Sigmoid colon (tissue), 7 donors: ENCODE measurements around the gene PDE1A. TPM values are rescaled to one million over a fixed set of nuclear protein-coding genes. Genes with fewer than 3 reads are reported as not detected.

Source experiments
- DNase-seq: peaks from one replicate; pipeline ENCODE4 v3.0.0-alpha.2; 2019
- H3K27ac ChIP-seq, 4 donors: fragments of 200-600 bp; sonication (generic); one replicate each; pipeline ENCODE4 v1.5.1; 2016 to 2019; ENCODE audit warnings: mild to moderate bottlenecking in 1 of 4
- H3K27me3 ChIP-seq, 3 donors: fragments of 200-600 bp; sonication (generic); one replicate each; pipeline ENCODE4 v1.5.1; 2019; ENCODE audit warnings: mild to moderate bottlenecking in 1 of 3
- H3K36me3 ChIP-seq, 4 donors: fragments of 200-600 bp; sonication (generic); one replicate each; pipeline ENCODE4 v1.5.1; 2016 to 2019
- H3K4me1 ChIP-seq, 4 donors: fragments of 200-600 bp; sonication (generic); one replicate each; pipeline ENCODE4 v1.5.1; 2017 to 2019
- H3K4me3 ChIP-seq, 4 donors: fragments of 200-600 bp; sonication (generic); one replicate each; pipeline ENCODE4 v1.5.1; 2017 to 2019; ENCODE audit warnings: mild to moderate bottlenecking in 2 of 4, moderate library complexity in 1 of 4
- H3K9me3 ChIP-seq, 4 donors: fragments of 200-600 bp in 3 of 4; sonication (generic) in 3 of 4; one replicate each; pipeline versions ENCODE4 v1.5.1 to v1.6.1; 2013 to 2019
- EP300 ChIP-seq, 4 donors: sonication (generic); formaldehyde crosslinking; IDR thresholded peaks; one replicate each; pipeline ENCODE4 v1.6.1; 2017; ENCODE audit warnings: antibody characterized with exemption in 4 of 4
- POLR2A ChIP-seq, 2 donors: fragments of 450-650 bp; IDR thresholded peaks; one replicate each; pipeline ENCODE4 v1.6.1; 2016; ENCODE audit warnings: antibody characterized with exemption in 2 of 2, mild to moderate bottlenecking in 2 of 2, moderate library complexity in 2 of 2
- POLR2AphosphoS5 ChIP-seq, 4 donors: sonication (generic); formaldehyde crosslinking; IDR thresholded peaks; one replicate each; pipeline ENCODE4 v1.6.1; 2017; ENCODE audit warnings: antibody characterized with exemption in 4 of 4
- WGBS, 2 donors: extraction: QIAGEN DNeasy Blood & Tissue Kit; methylation state at CpG; one replicate each; pipeline ENCODE4 v1.1.7; 2013; 5-methylcytosine and 5-hydroxymethylcytosine counted together
- intact Hi-C: fragments of 100-400 bp; cut with DNase I; formaldehyde crosslinking; loops from one replicate; pipeline ENCODE4 v1.15.1; 2023
- polyA plus RNA-seq, 3 donors: library from polyadenylated mRNA; stranded (reverse); fragments of 200-250 nt; gene quantifications; one replicate each; pipeline ENCODE4 v1.2.3, GENCODE V29; 2013
- total RNA-seq, 4 donors: library from RNA; depleted of rRNA; stranded (reverse); fragments of >200 nt; gene quantifications; one replicate each; pipeline ENCODE4 v1.1.0, GENCODE V29; 2016
- TF ChIP-seq, protein P1 (sequence below), 4 experiments: fragments of 450-650 bp in 3 of 4; fragments of 200-600 bp in 1 of 4; IDR thresholded peaks; one replicate each; pipeline ENCODE4 v1.5.1; 2016 to 2019; ENCODE audit warnings: antibody characterized with exemption in 4 of 4, mild to moderate bottlenecking in 3 of 4, moderate library complexity in 2 of 4
- donor health status: healthy with polysubstance abuse.
- donor health status: Bipolar disorder and iron deficiency.
- donor health status: healthy.

PDE1A gene
- total and polyA plus RNA-seq, 7 donors, result 0.69 to 37.1 (median 17.2) TPM

DNA sequence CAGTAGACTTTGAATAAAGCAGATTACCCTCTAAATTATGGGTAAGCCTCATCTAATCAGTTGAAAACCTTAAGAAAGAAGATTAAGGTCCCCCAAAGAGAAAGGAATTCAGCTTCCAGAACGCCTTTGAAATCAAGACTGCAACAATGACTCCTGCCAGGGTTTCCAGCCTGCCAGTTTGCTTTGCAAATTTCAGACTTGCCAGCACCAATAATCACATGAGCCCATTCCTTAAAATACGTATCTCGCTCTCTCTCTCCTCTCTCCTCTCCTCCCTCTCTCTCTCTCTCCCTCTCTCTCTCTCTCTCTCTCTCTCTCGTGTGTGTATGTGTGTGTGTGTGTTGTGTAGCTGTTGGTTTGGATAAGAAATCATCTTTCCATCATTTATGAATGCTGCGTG, 184.2 kb downstream of the PDE1A start:
- TF ChIP-seq, protein P1, sequence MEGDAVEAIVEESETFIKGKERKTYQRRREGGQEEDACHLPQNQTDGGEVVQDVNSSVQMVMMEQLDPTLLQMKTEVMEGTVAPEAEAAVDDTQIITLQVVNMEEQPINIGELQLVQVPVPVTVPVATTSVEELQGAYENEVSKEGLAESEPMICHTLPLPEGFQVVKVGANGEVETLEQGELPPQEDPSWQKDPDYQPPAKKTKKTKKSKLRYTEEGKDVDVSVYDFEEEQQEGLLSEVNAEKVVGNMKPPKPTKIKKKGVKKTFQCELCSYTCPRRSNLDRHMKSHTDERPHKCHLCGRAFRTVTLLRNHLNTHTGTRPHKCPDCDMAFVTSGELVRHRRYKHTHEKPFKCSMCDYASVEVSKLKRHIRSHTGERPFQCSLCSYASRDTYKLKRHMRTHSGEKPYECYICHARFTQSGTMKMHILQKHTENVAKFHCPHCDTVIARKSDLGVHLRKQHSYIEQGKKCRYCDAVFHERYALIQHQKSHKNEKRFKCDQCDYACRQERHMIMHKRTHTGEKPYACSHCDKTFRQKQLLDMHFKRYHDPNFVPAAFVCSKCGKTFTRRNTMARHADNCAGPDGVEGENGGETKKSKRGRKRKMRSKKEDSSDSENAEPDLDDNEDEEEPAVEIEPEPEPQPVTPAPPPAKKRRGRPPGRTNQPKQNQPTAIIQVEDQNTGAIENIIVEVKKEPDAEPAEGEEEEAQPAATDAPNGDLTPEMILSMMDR (IDR thresholded peaks at IDR 0.05), result no peak
- TF ChIP-seq EP300 (IDR thresholded peaks at IDR 0.05) (no peak), POLR2AphosphoS5 (IDR thresholded peaks at IDR 0.05) (no peak), POLR2A (IDR thresholded peaks at IDR 0.05) (no peak)
- Histone ChIP-seq H3K27ac (no peak overlapping the region), H3K9me3 (no peaks in the 10 kb centered on the region), H3K27me3 (no peaks in the 10 kb centered on the region), H3K36me3 (no peaks in the 10 kb centered on the region), H3K4me1 (peaks cover 0 to 6% (median 0%) of the 10 kb centered on the region in 4 donors), H3K4me3 (no peak overlapping the region)
- intact Hi-C loops, result no loop called here
- no peak for DNase-seq
- 55 to 81% methylated on average over 5 of the region's 5 CpGs for WGBS, 2 donors

GRCh38 chr2:182241936-182242335, 184.9 kb downstream of the PDE1A start:
- no peak for DNase-seq
- intact Hi-C loops, result loop anchor here (2.0 kb wide), 1 partner anchor 407 kb away; no protein-coding TSS in a partner anchor
- TF ChIP-seq, protein P1 (IDR thresholded peaks at IDR 0.05), result no peak
- TF ChIP-seq EP300 (IDR thresholded peaks at IDR 0.05), result no peak
- TF ChIP-seq POLR2AphosphoS5 (IDR thresholded peaks at IDR 0.05), result no peak
- Histone ChIP-seq H3K36me3 (no peaks in the 10 kb centered on the region), H3K27me3 (no peaks in the 10 kb centered on the region), H3K27ac (no peak overlapping the region), H3K4me3 (no peak overlapping the region), H3K9me3 (no peaks in the 10 kb centered on the region), H3K4me1 (peaks cover 0 to 6% (median 0%) of the 10 kb centered on the region in 4 donors)
- WGBS, 2 donors, result 88 to 89% methylated on average over 1 of the region's 1 CpG

- 13 to 29% methylated on average over 5 of the region's 5 CpGs for WGBS, 2 donors
- Histone ChIP-seq H3K4me1 (peaks cover 0 to 6% (median 0%) of the 10 kb centered on the region in 4 donors), H3K27me3 (no peaks in the 10 kb centered on the region), H3K27ac (no peak overlapping the region), H3K4me3 (no peak overlapping the region), H3K9me3 (no peaks in the 10 kb centered on the region), H3K36me3 (no peaks in the 10 kb centered on the region)
- peak; percentile 65 for DNase-seq
- intact Hi-C loops, result loop anchor here (2.0 kb wide), 1 partner anchor 408 kb away; no protein-coding TSS in a partner anchor
- TF ChIP-seq, protein P1 (IDR thresholded peaks at IDR 0.05), result peak in 3 of 4 experiments; percentile 8 to 33 (median 14)
- TF ChIP-seq POLR2AphosphoS5 (IDR thresholded peaks at IDR 0.05) (no peak), POLR2A (IDR thresholded peaks at IDR 0.05) (no peak)
Observed at GRCh38 chr2:182240862-182241371, 185.9 kb downstream of the PDE1A start.

DNA sequence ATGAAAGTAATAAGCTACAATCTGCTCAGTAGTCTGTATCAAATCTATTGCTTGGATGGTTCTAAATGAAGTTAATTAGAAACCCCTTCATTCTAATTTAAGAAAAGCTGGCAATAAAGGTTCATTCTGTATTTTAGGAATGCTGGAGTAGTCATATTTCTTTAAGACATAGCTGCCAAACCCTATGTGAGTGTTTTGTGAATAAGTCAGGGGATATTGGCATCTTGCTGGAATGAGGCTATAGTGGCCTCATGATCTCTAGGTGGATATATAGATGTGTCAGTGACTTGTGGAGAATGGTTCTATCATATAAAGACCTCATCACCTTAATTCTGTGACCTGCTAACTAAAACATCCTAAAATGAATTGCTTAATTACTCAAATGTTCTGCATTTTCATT, 196.3 kb downstream of the PDE1A start:
- H3K4me1 ChIP-seq, result no peaks in the 10 kb centered on the region
- TF ChIP-seq POLR2AphosphoS5 (IDR thresholded peaks at IDR 0.05) (no peak), POLR2A (IDR thresholded peaks at IDR 0.05) (no peak), EP300 (IDR thresholded peaks at IDR 0.05) (no peak)
- TF ChIP-seq, protein P1 (IDR thresholded peaks at IDR 0.05), result no peak
- no peaks in the 10 kb centered on the region for H3K9me3 ChIP-seq
- H3K27me3 ChIP-seq, result no peaks in the 10 kb centered on the region
- H3K27ac ChIP-seq, result no peak overlapping the region
- no peak for DNase-seq
- H3K36me3 ChIP-seq, result no peaks in the 10 kb centered on the region
- no peak overlapping the region for H3K4me3 ChIP-seq
- intact Hi-C loops, result no loop called here

- intact Hi-C loops, result no loop called here
- H3K36me3 ChIP-seq, result no peaks in the 10 kb centered on the region
- 75 to 83% methylated on average over 2 of the region's 2 CpGs for WGBS, 2 donors
Observed at GRCh38 chr2:182229297-182229696, 197.5 kb downstream of the PDE1A start.

More at GRCh38 chr2:182229297-182229696, 197.5 kb downstream of the PDE1A start:
- Histone ChIP-seq H3K9me3 (no peaks in the 10 kb centered on the region), H3K4me3 (no peak overlapping the region), H3K27ac (no peak overlapping the region), H3K4me1 (no peaks in the 10 kb centered on the region), H3K27me3 (no peaks in the 10 kb centered on the region)
- no peak for DNase-seq
- TF ChIP-seq POLR2AphosphoS5 (IDR thresholded peaks at IDR 0.05) (no peak), POLR2A (IDR thresholded peaks at IDR 0.05) (no peak), EP300 (IDR thresholded peaks at IDR 0.05) (no peak)
- TF ChIP-seq, protein P1 (IDR thresholded peaks at IDR 0.05), result no peak
